Measurements from ENCODE around the gene CROCC2. TPM values are rescaled to one million over a fixed set of nuclear protein-coding genes. Genes with fewer than 3 reads are reported as not detected.

CROCC2 gene
- polyA plus RNA-seq, 2 of the 4 experiments (the other 2 are of a cell fraction) = not detected

GRCh38 chr2:241005569-241005968, 99.4 kb downstream of the CROCC2 start:
- FAIRE-seq (no peak), ATAC-seq (no peak), DNase-seq (ENCODE audit: low read depth in 1 of 2, low spot score in 1 of 2) (no peak)
- Histone ChIP-seq H3K9me3 (peaks cover 27% of the 10 kb centered on the region), H3K27ac (no peak overlapping the region), H3K4me2 (no peak overlapping the region), H3K4me3 (no peak overlapping the region), H3K4me1 (no peaks in the 10 kb centered on the region)
- TF ChIP-seq FOXS1 (CRISPR knock-in tag; IDR thresholded peaks at IDR 0.05) = no peak
- TF ChIP-seq CHD4 (IDR thresholded peaks at IDR 0.05; ENCODE audit: borderline replicate concordance) = no peak
- TF ChIP-seq HOXB13 (CRISPR knock-in tag; IDR thresholded peaks at IDR 0.05; ENCODE audit: low read depth) = no peak
- ChIA-PET POLR2A (no interaction called here), CTCF (interaction anchor here (1.3 kb wide), 1 partner anchor 22 kb away, joined by 4 read pairs; no protein-coding TSS in a partner anchor)
- WGBS (ENCODE audit: missing lambda C conversion rate) = 85% methylated on average over 2 of the region's 2 CpGs

- TF ChIP-seq RARB (CRISPR knock-in tag; IDR thresholded peaks at IDR 0.05) (no peak), EHMT2 (IDR thresholded peaks at IDR 0.05; ENCODE audit: low read depth) (no peak), TP53 (CRISPR knock-in tag; IDR thresholded peaks at IDR 0.05) (no peak), HEYL (CRISPR knock-in tag; IDR thresholded peaks at IDR 0.05) (no peak)
- FAIRE-seq (no peak), DNase-seq (ENCODE audit: low read depth in 1 of 2, low spot score in 1 of 2) (no peak), ATAC-seq (no peak)
- H3K27ac ChIP-seq = no peak overlapping the region
- ChIA-PET CTCF (interaction anchor here (1.3 to 2.4 kb wide), 2 partner anchors 23 kb away, joined by 4 to 8 read pairs; no protein-coding TSS in a partner anchor), POLR2A (no interaction called here)
- no peak overlapping the region for H3K4me3 ChIP-seq
- no peak overlapping the region for H3K4me2 ChIP-seq
- 61% methylated on average over 3 of the region's 3 CpGs for WGBS (ENCODE audit: missing lambda C conversion rate)
- H3K9me3 ChIP-seq = peaks cover 27% of the 10 kb centered on the region
- no peaks in the 10 kb centered on the region for H3K4me1 ChIP-seq
These were observed 100.3 kb downstream of the CROCC2 start for GRCh38 chr2:241006412-241006811.

GRCh38 chr2:241007111-241007510, 101.0 kb downstream of the CROCC2 start:
- H3K4me1 ChIP-seq = no peaks in the 10 kb centered on the region
- FAIRE-seq = no peak

GRCh38 chr2:241007880-241008710, 102.0 kb downstream of the CROCC2 start:
- Histone ChIP-seq H3K9me3 (peaks cover 27% of the 10 kb centered on the region), H3K27ac (no peak overlapping the region), H3K4me2 (no peak overlapping the region), H3K4me1 (no peaks in the 10 kb centered on the region), H3K4me3 (no peak overlapping the region)
- ChIA-PET POLR2A (no interaction called here), CTCF (interaction anchor here (1.5 to 2.4 kb wide), 2 partner anchors 24 to 157 kb away, joined by 6 to 8 read pairs; no protein-coding TSS in a partner anchor)
- ATAC-seq (no peak), DNase-seq (ENCODE audit: low read depth in 1 of 2, low spot score in 1 of 2) (no peak), FAIRE-seq (no peak)
- whole genome bisulfite sequencing (ENCODE audit: missing lambda C conversion rate) = 67% methylated on average over 11 of the region's 20 CpGs
- TF ChIP-seq ELK1 (IDR thresholded peaks at IDR 0.05; ENCODE audit: low read depth, low read length) = no peak
- no peak for TF ChIP-seq ATOH8 (CRISPR knock-in tag; IDR thresholded peaks at IDR 0.05; ENCODE audit: low read depth)
- TF ChIP-seq EHF (CRISPR knock-in tag; IDR thresholded peaks at IDR 0.05) = no peak
- no peak for TF ChIP-seq POLR2AphosphoS2 (conservative IDR thresholded peaks at IDR 0.05; ENCODE audit: low read length)
- no peak for TF ChIP-seq HOXB13 (CRISPR knock-in tag; IDR thresholded peaks at IDR 0.05; ENCODE audit: low read depth)
- no peak for TF ChIP-seq ZNF302 (CRISPR knock-in tag; IDR thresholded peaks at IDR 0.05)
- no peak for TF ChIP-seq ZFP36 (IDR thresholded peaks at IDR 0.05; ENCODE audit: borderline replicate concordance, partially characterized antibody)
- no peak for TF ChIP-seq NFE2L2 (conservative IDR thresholded peaks at IDR 0.05; ENCODE audit: low read length)
- TF ChIP-seq ESRRA (IDR thresholded peaks at IDR 0.05; ENCODE audit: borderline replicate concordance, low read length) = no peak
- TF ChIP-seq NPAS2 (CRISPR knock-in tag; IDR thresholded peaks at IDR 0.05; ENCODE audit: borderline replicate concordance) = no peak
- no peak for TF ChIP-seq KDM1A (IDR thresholded peaks at IDR 0.05; ENCODE audit: low read depth)
- no peak for TF ChIP-seq CBX8 (IDR thresholded peaks at IDR 0.05)
- no peak for TF ChIP-seq POLR2A (IDR thresholded peaks at IDR 0.05; ENCODE audit: low read length)
- no peak for TF ChIP-seq RAD21 (conservative IDR thresholded peaks at IDR 0.05 in 1 of 2, IDR thresholded peaks at IDR 0.05 in 1 of 2)
- no peak for TF ChIP-seq BHLHE40 (IDR thresholded peaks at IDR 0.05; ENCODE audit: low read depth, low read length)
- TF ChIP-seq PBX3 (IDR thresholded peaks at IDR 0.05) = no peak
- TF ChIP-seq SMC3 (IDR thresholded peaks at IDR 0.05) = no peak

More at GRCh38 chr2:241007111-241007510, 101.0 kb downstream of the CROCC2 start:
- H3K9me3 ChIP-seq = peaks cover 27% of the 10 kb centered on the region
- TF ChIP-seq E2F6 (IDR thresholded peaks at IDR 0.05; ENCODE audit: borderline replicate concordance, low read depth) (no peak), ESRRA (IDR thresholded peaks at IDR 0.05; ENCODE audit: borderline replicate concordance, low read length) (no peak)
- H3K27ac ChIP-seq = no peak overlapping the region
- no peak for ATAC-seq
- no peak overlapping the region for H3K4me2 ChIP-seq
- POLR2A ChIA-PET = no interaction called here
- no peak overlapping the region for H3K4me3 ChIP-seq
- no peak for DNase-seq (ENCODE audit: low read depth in 1 of 2, low spot score in 1 of 2)
- CTCF ChIA-PET = interaction anchor here (1.5 to 2.4 kb wide), 2 partner anchors 23 to 156 kb away, joined by 6 to 8 read pairs; no protein-coding TSS in a partner anchor
- 87% methylated on average over 7 of the region's 7 CpGs for WGBS (ENCODE audit: missing lambda C conversion rate)
